Ovary (tissue), 3 donors: ENCODE results near the gene TMEM212.

Experiments
- POLR2A ChIP-seq: fragments of 450-650 bp; IDR thresholded peaks from one replicate; pipeline ENCODE4 v1.6.1; 2017; ENCODE audit warnings: antibody characterized with exemption, mild to moderate bottlenecking, moderate library complexity
- TF ChIP-seq, protein P1 (sequence below), 3 donors: fragments of 450-650 bp in 2 of 3; fragments of 200-600 bp in 1 of 3; IDR thresholded peaks; one replicate each; pipeline versions ENCODE4 v1.5.1 to v1.8.0; 2016 to 2022; ENCODE audit warnings: antibody characterized with exemption in 3 of 3, mild to moderate bottlenecking in 1 of 3
- donor health status: DM: no; HTN: no; CAD: no.

DNA sequence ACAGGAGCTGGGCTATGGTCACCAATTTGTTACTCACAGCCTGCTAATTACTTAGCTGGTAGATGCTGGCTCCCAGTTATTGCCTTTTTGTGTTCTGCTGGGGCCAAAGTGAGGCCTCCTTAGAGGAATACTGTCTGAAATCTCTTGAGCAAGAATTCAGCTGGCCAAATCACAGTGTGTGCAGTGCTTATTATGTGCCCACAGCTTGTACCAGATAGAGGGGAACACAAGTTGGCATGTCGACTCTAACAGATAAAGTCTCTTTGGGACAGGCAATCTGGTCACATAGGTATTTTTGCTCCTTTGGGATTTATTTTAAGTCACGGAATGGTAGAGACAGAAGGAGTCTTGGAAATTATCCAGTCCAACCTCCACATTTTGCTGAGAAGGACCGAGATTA is 6.3 kb upstream of the TMEM212 start:
- TF ChIP-seq, protein P1, sequence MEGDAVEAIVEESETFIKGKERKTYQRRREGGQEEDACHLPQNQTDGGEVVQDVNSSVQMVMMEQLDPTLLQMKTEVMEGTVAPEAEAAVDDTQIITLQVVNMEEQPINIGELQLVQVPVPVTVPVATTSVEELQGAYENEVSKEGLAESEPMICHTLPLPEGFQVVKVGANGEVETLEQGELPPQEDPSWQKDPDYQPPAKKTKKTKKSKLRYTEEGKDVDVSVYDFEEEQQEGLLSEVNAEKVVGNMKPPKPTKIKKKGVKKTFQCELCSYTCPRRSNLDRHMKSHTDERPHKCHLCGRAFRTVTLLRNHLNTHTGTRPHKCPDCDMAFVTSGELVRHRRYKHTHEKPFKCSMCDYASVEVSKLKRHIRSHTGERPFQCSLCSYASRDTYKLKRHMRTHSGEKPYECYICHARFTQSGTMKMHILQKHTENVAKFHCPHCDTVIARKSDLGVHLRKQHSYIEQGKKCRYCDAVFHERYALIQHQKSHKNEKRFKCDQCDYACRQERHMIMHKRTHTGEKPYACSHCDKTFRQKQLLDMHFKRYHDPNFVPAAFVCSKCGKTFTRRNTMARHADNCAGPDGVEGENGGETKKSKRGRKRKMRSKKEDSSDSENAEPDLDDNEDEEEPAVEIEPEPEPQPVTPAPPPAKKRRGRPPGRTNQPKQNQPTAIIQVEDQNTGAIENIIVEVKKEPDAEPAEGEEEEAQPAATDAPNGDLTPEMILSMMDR (IDR thresholded peaks at IDR 0.05), result no peak
- no peak for TF ChIP-seq POLR2A
